IMR-90 (cell line): ENCODE data around the gene SMYD2. TPM values are rescaled to one million over a fixed set of nuclear protein-coding genes. Genes with fewer than 3 reads are reported as not detected.

Experiments
- ATAC-seq: fragments of 200-7000 bp; cut with Tn5 transposase; 2 replicates; pipeline ENCODE4 v1.9.1; 2020; ENCODE audit warnings: low read depth, mild to moderate bottlenecking, moderate library complexity
- BruUV-seq: library from RNA; stranded (reverse); fragments of 400-500 nt; replicated peaks from 2 replicates; lab custom pipeline; 2021; lab: Mats Ljungman, UMichigan
- CTCF ChIA-PET: fragments of 300-600 bp; formaldehyde crosslinking; extraction: SDS; loops from one replicate; lab custom pipeline; 2021; ENCODE audit warnings: antibody characterized with exemption; lab: Yijun Ruan, JAX
- POLR2A ChIA-PET: fragments of 300-600 bp; sonication (Branson Sonifier 250); formaldehyde crosslinking; loops from one replicate; lab custom pipeline; 2022; ENCODE audit warnings: antibody characterized with exemption; ENCODE audit not compliant: unreplicated experiment; lab: Charles Lee
- DNase-seq: peaks from one replicate; pipeline ENCODE4 v3.0.0; 2013
- H2AFZ ChIP-seq: replicated peaks from 2 replicates; pipeline ENCODE3; 2013; ENCODE audit warnings: low read length, mild to moderate bottlenecking; ENCODE audit not compliant: poor library complexity
- H2AK5ac ChIP-seq: 2 replicates; pipeline ENCODE4 v1.6.1; 2013; ENCODE audit warnings: low read depth, low read length, inconsistent platforms
- H2AK9ac ChIP-seq: replicated peaks from 2 replicates; pipeline ENCODE3; 2013; ENCODE audit warnings: mild to moderate bottlenecking, low read depth, low read length, moderate library complexity; ENCODE audit not compliant: poor library complexity
- H2BK120ac ChIP-seq: 2 replicates; pipeline ENCODE4 v1.6.1; 2013; ENCODE audit warnings: low read depth, low read length, inconsistent platforms
- H2BK15ac ChIP-seq: 3 replicates; pipeline ENCODE4 v1.6.1; 2013; ENCODE audit warnings: low read depth, low read length, inconsistent platforms
- H2BK20ac ChIP-seq: 2 replicates; pipeline ENCODE4 v1.6.1; 2013; ENCODE audit warnings: low read depth, mild to moderate bottlenecking, inconsistent platforms, low read length, moderate library complexity
- H2BK5ac ChIP-seq: 2 replicates; pipeline ENCODE4 v1.6.1; 2013; ENCODE audit warnings: mild to moderate bottlenecking, low read depth, low read length, inconsistent platforms; ENCODE audit not compliant: poor library complexity, severe bottlenecking
- H3K14ac ChIP-seq: replicated peaks from 2 replicates; pipeline ENCODE4 v1.6.1; 2013; ENCODE audit warnings: low read depth, low read length, inconsistent platforms
- H3K18ac ChIP-seq: 2 replicates; pipeline ENCODE4 v1.6.1; 2013; ENCODE audit warnings: low read depth, low read length, control low read depth
- H3K23ac ChIP-seq: 2 replicates; pipeline ENCODE4 v1.6.1; 2013; ENCODE audit warnings: low read depth, low read length, inconsistent platforms
- H3K27ac ChIP-seq: 2 replicates; pipeline ENCODE4 v1.5.1; 2013; ENCODE audit warnings: mild to moderate bottlenecking, control low read depth, low read length; ENCODE audit not compliant: insufficient read depth
- H3K27me3 ChIP-seq: 2 replicates; pipeline ENCODE4 v1.6.1; 2013; ENCODE audit warnings: low read length; ENCODE audit not compliant: control insufficient read depth, insufficient read depth
- H3K36me3 ChIP-seq: 2 replicates; pipeline ENCODE4 v1.6.1; 2013; ENCODE audit warnings: low read length, mixed read lengths; ENCODE audit not compliant: control insufficient read depth, insufficient read depth
- H3K4ac ChIP-seq: 2 replicates; pipeline ENCODE4 v1.6.1; 2013; ENCODE audit warnings: low read depth, low read length, inconsistent platforms
- H3K4me1 ChIP-seq: 2 replicates; pipeline ENCODE4 v1.6.1; 2013; ENCODE audit warnings: low read length, mixed read lengths; ENCODE audit not compliant: control insufficient read depth, insufficient read depth
- H3K4me2 ChIP-seq: 2 replicates; pipeline ENCODE4 v1.6.1; 2013; ENCODE audit warnings: low read depth, mild to moderate bottlenecking, control low read depth, low read length, moderate library complexity
- H3K4me3 ChIP-seq: 2 replicates; pipeline ENCODE4 v1.5.1; 2013; ENCODE audit warnings: low read depth, mild to moderate bottlenecking, control low read depth, low read length, moderate library complexity; ENCODE audit not compliant: insufficient read depth
- H3K56ac ChIP-seq: 2 replicates; pipeline ENCODE4 v1.6.1; 2013; ENCODE audit warnings: low read length, inconsistent platforms; ENCODE audit not compliant: insufficient read depth; ENCODE audit errors: extremely low read depth
- H3K79me1 ChIP-seq, 2 experiments: 2 replicates each; pipeline ENCODE4 v1.6.1; 2013; ENCODE audit warnings: low read length in 2 of 2, inconsistent platforms in 1 of 2, low read depth in 1 of 2
- H3K9ac ChIP-seq: 2 replicates; pipeline ENCODE4 v1.6.1; 2013; ENCODE audit warnings: low read depth, low read length, control low read depth
- H3K9me1 ChIP-seq: 2 replicates; pipeline ENCODE4 v1.6.1; 2013; ENCODE audit warnings: low read length, inconsistent platforms; ENCODE audit not compliant: insufficient read depth
- H3K9me3 ChIP-seq: 2 replicates; pipeline ENCODE4 v1.6.1; 2013; ENCODE audit warnings: low read length; ENCODE audit not compliant: control insufficient read depth, insufficient read depth
- H4K20me1 ChIP-seq: 2 replicates; pipeline ENCODE4 v1.6.1; 2013; ENCODE audit warnings: low read length, inconsistent platforms; ENCODE audit not compliant: insufficient read depth
- H4K5ac ChIP-seq: 2 replicates; pipeline ENCODE4 v1.6.1; 2013; ENCODE audit warnings: mild to moderate bottlenecking, low read depth, low read length, control low read depth
- H4K8ac ChIP-seq, 2 experiments: 2 replicates each; pipeline ENCODE4 v1.6.1; 2013; ENCODE audit warnings: low read depth in 2 of 2, low read length in 2 of 2, control low read depth in 1 of 2, inconsistent platforms in 1 of 2
- H4K91ac ChIP-seq: 2 replicates; pipeline ENCODE4 v1.6.1; 2013; ENCODE audit warnings: low read depth, low read length, inconsistent platforms; ENCODE audit not compliant: insufficient read depth
- CEBPB ChIP-seq: IDR thresholded peaks from 2 replicates; pipeline ENCODE4 v1.6.1; 2012; ENCODE audit warnings: low read depth, low read length, improper control_type of control experiment
- FOS ChIP-seq: fragments of 150-350 bp; IDR thresholded peaks from 2 replicates; pipeline ENCODE4 v1.6.1; 2016; ENCODE audit warnings: low read depth, low read length
- MAFK ChIP-seq: IDR thresholded peaks from 2 replicates; pipeline ENCODE4 v1.6.1; 2012; ENCODE audit warnings: low read depth, low read length, improper control_type of control experiment
- MXI1 ChIP-seq: IDR thresholded peaks from 2 replicates; pipeline ENCODE4 v1.6.1; 2012; ENCODE audit warnings: low read depth, mild to moderate bottlenecking, low read length, moderate library complexity, borderline replicate concordance
- POLR2A ChIP-seq: IDR thresholded peaks from 2 replicates; pipeline ENCODE4 v1.6.1; 2012; ENCODE audit warnings: mild to moderate bottlenecking, low read depth, low read length
- RAD21 ChIP-seq: IDR thresholded peaks from 2 replicates; pipeline ENCODE4 v1.6.1; 2012; ENCODE audit warnings: low read length, improper control_type of control experiment
- WGBS, 2 experiments: methylation state at CpG; one replicate each; pipeline versions ENCODE4 v1.1.5 to v1.1.7; 2013; ENCODE audit warnings: missing lambda C conversion rate in 2 of 2; ENCODE audit not compliant: insufficient read length in 1 of 2; ENCODE audit errors: extremely low coverage in 2 of 2; 5-methylcytosine and 5-hydroxymethylcytosine counted together
- dilution Hi-C: fragments of 300-500 bp; cut with HindIII; formaldehyde crosslinking; loops from one replicate; pipeline ENCODE4 v1.14.3; 2018; ENCODE audit warnings: low sequenced_read_pairs; ENCODE audit not compliant: unreplicated experiment
- in situ Hi-C: fragments of 300-500 bp; cut with MboI; formaldehyde crosslinking; loops from 3 replicates; pipeline ENCODE4 v1.14.3; 2019; ENCODE audit warnings: low sequenced_read_pairs, inconsistent platforms, mixed read lengths
- intact Hi-C: fragments of 100-400 bp; cut with micrococcal nuclease; formaldehyde crosslinking; loops from 2 replicates; pipeline ENCODE4 v1.10.0; 2022
- polyA plus RNA-seq, 3 experiments: library from polyadenylated mRNA; depleted of rRNA; stranded (reverse); fragments of >200 nt; gene quantifications; 2 replicates each; pipeline ENCODE4 v1.2.3, GENCODE V29; 2012; ENCODE audit warnings: low replicate concordance in 1 of 3
- total RNA-seq: library from RNA; depleted of rRNA; stranded (reverse); fragments of >200 nt; gene quantifications from 2 replicates; pipeline ENCODE4 v1.2.3, GENCODE V29; 2012

SMYD2 gene
- total and polyA plus RNA-seq, 2 of the 4 experiments (the other 2 are of a cell fraction), result 32.7 to 61.7 TPM

GRCh38 chr1:214255509-214255908 is 25.4 kb upstream of the SMYD2 start:
- H4K8ac ChIP-seq, result no peak overlapping the region
- ATAC-seq (no peak), DNase-seq (no peak)
- no peak overlapping the region for H3K4me2 ChIP-seq
- CTCF ChIA-PET, result no interaction called here
- BruUV-seq, result no TSS peak
- no peaks in the 10 kb centered on the region for H3K79me1 ChIP-seq
- H4K91ac ChIP-seq, result no peak overlapping the region
- H2AK5ac ChIP-seq, result no peak overlapping the region
- H3K14ac ChIP-seq, result no peak overlapping the region
- no peak overlapping the region for H2BK5ac ChIP-seq
- WGBS, 2 experiments, result no CpG with 5 or more reads among the region's 2 CpGs
- no peak overlapping the region for H2BK15ac ChIP-seq
- peaks cover 4% of the 10 kb centered on the region; the same call in 1 of the 2 replicates for H3K4me1 ChIP-seq
- no peak overlapping the region for H3K4me3 ChIP-seq
- in situ Hi-C loops (no loop called here), dilution Hi-C loops (no loop called here), intact Hi-C loops (no loop called here)
- no peaks in the 10 kb centered on the region for H3K36me3 ChIP-seq
- no peak overlapping the region for H3K4ac ChIP-seq
- H3K56ac ChIP-seq, result no peak overlapping the region
- 0 out of 2 replicates have a peak, but pooled peaks cover 3% of the 10 kb centered on the region for H3K9me1 ChIP-seq
- TF ChIP-seq MXI1 (no peak), MAFK (no peak), FOS (no peak), CEBPB (no peak), POLR2A (no peak), RAD21 (no peak)
- H3K18ac ChIP-seq, result no peak overlapping the region
- no peak overlapping the region for H3K23ac ChIP-seq
- no peak overlapping the region for H3K27ac ChIP-seq
- POLR2A ChIA-PET, result no interaction called here
- no peak overlapping the region for H2AFZ ChIP-seq
- H3K9me3 ChIP-seq, result no peaks in the 10 kb centered on the region
- no peaks in the 10 kb centered on the region; the same call in 1 of the 2 replicates for H3K27me3 ChIP-seq
- H4K20me1 ChIP-seq, result no peaks in the 10 kb centered on the region
- H3K9ac ChIP-seq, result no peak overlapping the region
- H2BK120ac ChIP-seq, result no peak overlapping the region
- no peak overlapping the region for H2AK9ac ChIP-seq
- no peak overlapping the region for H2BK20ac ChIP-seq
- H4K5ac ChIP-seq, result no peak overlapping the region
